Vagina (tissue), 2 donors: ENCODE results near the gene KIF1B. TPM values are rescaled to one million over a fixed set of nuclear protein-coding genes. Genes with fewer than 3 reads are reported as not detected.

Source experiments
- DNase-seq, 2 donors: peaks; one replicate each; pipeline ENCODE4 v3.0.0-alpha.2; 2017; ENCODE audit errors: extremely low spot score in 2 of 2
- H3K27ac ChIP-seq: fragments of 200-600 bp; sonication (generic); one replicate; pipeline ENCODE4 v1.5.1; 2019
- H3K27me3 ChIP-seq: fragments of 200-600 bp; sonication (generic); one replicate; pipeline ENCODE4 v1.5.1; 2019
- H3K36me3 ChIP-seq, 2 donors: fragments of 200-600 bp; sonication (generic); one replicate each; pipeline ENCODE4 v1.5.1; 2017 to 2019
- H3K4me1 ChIP-seq: fragments of 200-600 bp; sonication (generic); one replicate; pipeline ENCODE4 v1.5.1; 2019
- H3K4me3 ChIP-seq, 2 donors: fragments of 200-600 bp; sonication (generic); 1 replicate in 1 of 2; 2 replicates in 1 of 2; pipeline ENCODE4 v1.5.1; 2016 to 2019
- H3K9me3 ChIP-seq: fragments of 200-600 bp; sonication (generic); one replicate; pipeline ENCODE4 v1.5.1; 2019
- CTCF ChIP-seq, 3 experiments: fragments of 450-650 bp in 2 of 3; fragments of 200-600 bp in 1 of 3; sonication (generic) in 1 of 3; IDR thresholded peaks; one replicate each; pipeline ENCODE4 v1.5.1; 2017 to 2019; ENCODE audit warnings: antibody characterized with exemption in 3 of 3, mild to moderate bottlenecking in 2 of 3, moderate library complexity in 2 of 3
- POLR2A ChIP-seq, 2 donors: fragments of 450-650 bp; IDR thresholded peaks; one replicate each; pipeline ENCODE4 v1.6.1; 2017; ENCODE audit warnings: antibody characterized with exemption in 2 of 2, mild to moderate bottlenecking in 2 of 2, moderate library complexity in 2 of 2
- POLR2AphosphoS5 ChIP-seq, 2 donors: sonication (generic); formaldehyde crosslinking; IDR thresholded peaks; one replicate each; pipeline ENCODE4 v1.9.0; 2017; ENCODE audit warnings: antibody characterized with exemption in 2 of 2, mild to moderate bottlenecking in 2 of 2, low read depth in 1 of 2; ENCODE audit not compliant: insufficient read depth in 1 of 2
- intact Hi-C: fragments of 100-400 bp; cut with DNase I; formaldehyde crosslinking; loops from one replicate; pipeline ENCODE4 v1.15.1; 2023
- total RNA-seq: library from RNA; depleted of rRNA; stranded (reverse); fragments of >200 nt; gene quantifications from one replicate; pipeline ENCODE4 v1.2.3, GENCODE V29; 2016

The KIF1B gene
- total RNA-seq, 1 donor from 2014 or later = 45.4 TPM

- no peak for DNase-seq
- H3K4me1 ChIP-seq = no peaks in the 10 kb centered on the region
- H3K27ac ChIP-seq = no peak overlapping the region
- no peak overlapping the region for H3K4me3 ChIP-seq
- TF ChIP-seq CTCF (IDR thresholded peaks at IDR 0.05) (no peak), POLR2AphosphoS5 (IDR thresholded peaks at IDR 0.05; ENCODE audit: insufficient read depth in 1 of 2, low read depth in 1 of 2) (no peak), POLR2A (IDR thresholded peaks at IDR 0.05) (no peak)
- H3K27me3 ChIP-seq = no peaks in the 10 kb centered on the region
- H3K36me3 ChIP-seq = peaks cover 0 to 39% of the 10 kb centered on the region in 2 donors
- H3K9me3 ChIP-seq = no peaks in the 10 kb centered on the region
- intact Hi-C loops = no loop called here
Observed at GRCh38 chr1:10283318-10283984, 73.1 kb downstream of the KIF1B start.

GRCh38 chr1:10286244-10286643, 75.9 kb downstream of the KIF1B start:
- Histone ChIP-seq H3K27ac (no peak overlapping the region), H3K36me3 (peaks cover 0 to 33% of the 10 kb centered on the region in 2 donors), H3K27me3 (no peaks in the 10 kb centered on the region), H3K4me3 (no peak overlapping the region), H3K9me3 (no peaks in the 10 kb centered on the region), H3K4me1 (no peaks in the 10 kb centered on the region)
- DNase-seq = no peak
- TF ChIP-seq POLR2AphosphoS5 (IDR thresholded peaks at IDR 0.05; ENCODE audit: insufficient read depth in 1 of 2, low read depth in 1 of 2) (no peak), POLR2A (IDR thresholded peaks at IDR 0.05) (no peak), CTCF (IDR thresholded peaks at IDR 0.05) (no peak)
- intact Hi-C loops = no loop called here

GRCh38 chr1:10287023-10287645, 76.8 kb downstream of the KIF1B start:
- H3K4me3 ChIP-seq = no peak overlapping the region
- H3K27me3 ChIP-seq = no peaks in the 10 kb centered on the region
- no peak overlapping the region for H3K27ac ChIP-seq
- TF ChIP-seq POLR2AphosphoS5 (IDR thresholded peaks at IDR 0.05; ENCODE audit: insufficient read depth in 1 of 2, low read depth in 1 of 2) (no peak), POLR2A (IDR thresholded peaks at IDR 0.05) (no peak), CTCF (IDR thresholded peaks at IDR 0.05) (no peak)
- peaks cover 0 to 33% of the 10 kb centered on the region in 2 donors for H3K36me3 ChIP-seq
- no peak for DNase-seq
- intact Hi-C loops = no loop called here
- no peaks in the 10 kb centered on the region for H3K9me3 ChIP-seq
- H3K4me1 ChIP-seq = no peaks in the 10 kb centered on the region

GRCh38 chr1:10288029-10288615, 77.8 kb downstream of the KIF1B start:
- Histone ChIP-seq H3K36me3 (peaks cover 0 to 25% of the 10 kb centered on the region in 2 donors), H3K27ac (no peak overlapping the region), H3K9me3 (no peaks in the 10 kb centered on the region), H3K27me3 (no peaks in the 10 kb centered on the region), H3K4me1 (no peaks in the 10 kb centered on the region), H3K4me3 (no peak overlapping the region)
- intact Hi-C loops = no loop called here
- DNase-seq = no peak
- TF ChIP-seq CTCF (IDR thresholded peaks at IDR 0.05) = no peak
- TF ChIP-seq POLR2AphosphoS5 (IDR thresholded peaks at IDR 0.05; ENCODE audit: insufficient read depth in 1 of 2, low read depth in 1 of 2) = no peak
- no peak for TF ChIP-seq POLR2A (IDR thresholded peaks at IDR 0.05)

GRCh38 chr1:10291705-10292104, 81.3 kb downstream of the KIF1B start:
- Histone ChIP-seq H3K4me1 (no peaks in the 10 kb centered on the region), H3K4me3 (no peak overlapping the region), H3K27me3 (no peaks in the 10 kb centered on the region), H3K27ac (no peak overlapping the region), H3K9me3 (no peaks in the 10 kb centered on the region), H3K36me3 (peaks cover 3 to 23% of the 10 kb centered on the region in 2 donors)
- DNase-seq = no peak
- intact Hi-C loops = no loop called here
- no peak for TF ChIP-seq CTCF (IDR thresholded peaks at IDR 0.05)
- TF ChIP-seq POLR2A (IDR thresholded peaks at IDR 0.05) = no peak
- TF ChIP-seq POLR2AphosphoS5 (IDR thresholded peaks at IDR 0.05; ENCODE audit: insufficient read depth in 1 of 2, low read depth in 1 of 2) = no peak
